WTC11 (cell line): Measurements from ENCODE around the gene PLXNC1.

Source experiments
- CREB1 ChIP-seq: sonication (generic); formaldehyde crosslinking; IDR thresholded peaks from 2 replicates; pipeline ENCODE4 v1.8.0; 2023; ENCODE audit warnings: mild to moderate bottlenecking, missing genetic modification reagents
- CTCF ChIP-seq: fragments of 200-600 bp; IDR thresholded peaks from 2 replicates; pipeline ENCODE4 v1.8.0; 2022; ENCODE audit warnings: antibody characterized with exemption
- E2F1 ChIP-seq: sonication (generic); formaldehyde crosslinking; IDR thresholded peaks from 2 replicates; pipeline ENCODE4 v1.8.0; 2022; ENCODE audit warnings: mild to moderate bottlenecking, missing genetic modification reagents
- JAZF1 ChIP-seq: fragments of 250-450 bp; sonication (Bioruptor Pico); IDR thresholded peaks from 2 replicates; pipeline ENCODE4 v1.9.0; 2021; ENCODE audit warnings: moderate library complexity, mild to moderate bottlenecking, inconsistent platforms
- MLX ChIP-seq: sonication (generic); formaldehyde crosslinking; IDR thresholded peaks from 2 replicates; pipeline ENCODE4 v1.8.1; 2023; ENCODE audit warnings: mild to moderate bottlenecking, missing genetic modification reagents, moderate library complexity
- NFYB ChIP-seq: sonication (generic); formaldehyde crosslinking; conservative IDR thresholded peaks from 2 replicates; pipeline ENCODE4 v1.8.0; 2022; ENCODE audit warnings: low read depth, missing genetic modification reagents
- USF1 ChIP-seq: sonication (generic); formaldehyde crosslinking; IDR thresholded peaks from 2 replicates; pipeline ENCODE4 v1.8.0; 2022; ENCODE audit warnings: mild to moderate bottlenecking, missing genetic modification reagents
- ZNF232 ChIP-seq: sonication (generic); formaldehyde crosslinking; IDR thresholded peaks from 2 replicates; pipeline ENCODE4 v1.8.0; 2022; ENCODE audit warnings: mild to moderate bottlenecking, missing genetic modification reagents

GRCh38 chr12:94145191-94145983 is 3.0 kb upstream of the PLXNC1 start:
- TF ChIP-seq CREB1 (CRISPR knock-in tag) (no peak), NFYB (no peak), ZNF232 (CRISPR knock-in tag) (no peak), JAZF1 (CRISPR knock-in tag) (no peak), CTCF (no peak), MLX (CRISPR knock-in tag) (no peak), USF1 (CRISPR knock-in tag) (no peak), E2F1 (no peak)
